Stimulated activated CD8-positive, alpha-beta memory T cell treated with anti-CD3 and anti-CD28 coated beads, Interleukin-15, amount 100 ng/mL, for 1 hour (primary cell): Measurements from ENCODE around the gene FOXL1.

Source experiments
- DNase-seq: peaks from one replicate; pipeline ENCODE4 v3.0.0-alpha.2; 2020; ENCODE audit warnings: low read depth

Gene FOXL1

GRCh38 chr16:86578061-86578599, at the start of gene FOXL1:
Gene FOXL1, plus strand, starts transcription at chr16:86578549. Its CDS starts 175 bp downstream, at chr16:86578724.
- no peak for DNase-seq

DNA sequence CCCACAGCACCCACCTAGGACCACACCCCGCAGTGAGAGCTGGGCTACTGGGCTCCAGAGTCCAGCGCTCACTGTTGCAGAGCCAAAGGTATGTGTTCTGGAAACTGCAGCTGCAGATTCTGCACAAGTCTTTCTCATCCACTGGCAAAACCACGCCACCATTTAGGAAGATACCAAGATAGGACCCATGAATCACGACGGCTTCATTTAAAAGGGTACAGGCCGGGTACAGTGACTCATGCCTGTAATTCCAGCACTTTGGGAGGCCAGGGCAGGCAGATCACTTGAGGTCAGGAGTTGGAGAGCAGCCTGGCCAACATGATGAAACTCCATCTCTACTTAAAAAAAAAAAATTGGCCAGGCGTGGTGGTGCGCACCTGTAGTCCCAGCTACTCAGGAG, 49.2 kb upstream of the FOXL1 start:
- no peak for DNase-seq

DNA sequence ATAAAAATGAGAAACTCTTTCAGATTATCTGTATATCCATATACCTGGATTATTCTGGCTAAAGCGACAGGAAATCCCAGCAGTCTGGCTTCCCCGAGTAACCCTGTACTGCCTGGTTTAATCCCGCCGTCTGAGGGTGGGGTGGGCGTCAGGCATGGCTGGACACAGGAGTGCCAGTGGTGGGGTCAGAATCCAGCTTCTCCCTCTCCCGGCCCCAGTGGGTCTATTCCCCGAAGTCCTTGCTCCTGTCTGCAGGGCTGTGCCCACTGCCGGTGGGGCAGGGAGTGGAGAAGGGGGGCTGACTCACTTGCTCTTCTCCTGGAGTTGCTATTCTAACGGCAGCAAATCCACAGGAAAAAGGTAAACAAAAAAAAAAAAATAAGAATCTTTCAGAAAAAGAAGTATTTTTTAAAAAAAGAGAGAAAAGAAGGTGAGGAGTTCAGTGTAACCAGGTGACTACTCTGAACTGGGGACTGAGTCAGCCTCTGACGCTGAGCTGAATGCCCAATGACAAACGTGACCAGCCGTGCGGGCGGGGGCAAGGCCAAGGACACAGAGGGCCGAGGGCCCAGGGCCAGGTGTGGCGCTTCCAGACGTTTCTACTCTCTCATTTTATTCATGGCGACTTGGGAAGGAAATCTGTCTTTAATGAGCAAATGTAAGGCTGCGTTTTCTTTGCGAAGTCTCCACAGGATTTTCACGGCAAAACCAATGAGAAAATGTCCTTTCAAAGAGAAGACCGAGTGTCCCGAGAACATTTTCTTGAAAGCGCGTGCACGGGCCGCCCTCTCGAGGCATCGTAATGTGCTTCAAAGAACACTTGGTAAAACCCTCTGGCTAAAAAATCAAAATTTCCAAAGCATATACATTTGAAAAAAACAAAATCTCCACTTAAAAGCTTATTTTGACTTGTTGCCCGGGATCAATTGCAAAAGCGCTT, 47.8 kb upstream of the FOXL1 start:
- no peak for DNase-seq

DNA sequence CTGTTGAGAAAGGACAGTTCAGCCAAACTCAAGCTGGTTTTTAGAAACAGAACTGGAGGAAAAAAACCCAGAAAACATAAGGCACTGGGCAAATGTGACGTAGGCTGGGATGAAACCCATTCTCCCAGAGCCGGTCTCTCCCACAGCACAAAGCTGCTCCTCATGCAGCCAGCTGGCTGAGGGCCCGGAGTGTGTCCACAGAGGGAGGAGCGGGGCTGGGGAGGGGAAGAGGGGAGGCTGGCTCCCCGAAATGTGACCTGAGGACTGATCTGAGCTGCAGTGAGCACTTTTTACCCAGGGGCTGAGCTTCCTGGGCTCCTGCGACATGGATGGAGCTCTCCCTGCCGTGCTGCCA, 47.2 kb upstream of the FOXL1 start:
- no peak for DNase-seq

GRCh38 chr16:86531641-86532525, 46.5 kb upstream of the FOXL1 start:
- DNase-seq, result no peak

GRCh38 chr16:86532526-86532815, 45.9 kb upstream of the FOXL1 start:
- no peak for DNase-seq

DNA sequence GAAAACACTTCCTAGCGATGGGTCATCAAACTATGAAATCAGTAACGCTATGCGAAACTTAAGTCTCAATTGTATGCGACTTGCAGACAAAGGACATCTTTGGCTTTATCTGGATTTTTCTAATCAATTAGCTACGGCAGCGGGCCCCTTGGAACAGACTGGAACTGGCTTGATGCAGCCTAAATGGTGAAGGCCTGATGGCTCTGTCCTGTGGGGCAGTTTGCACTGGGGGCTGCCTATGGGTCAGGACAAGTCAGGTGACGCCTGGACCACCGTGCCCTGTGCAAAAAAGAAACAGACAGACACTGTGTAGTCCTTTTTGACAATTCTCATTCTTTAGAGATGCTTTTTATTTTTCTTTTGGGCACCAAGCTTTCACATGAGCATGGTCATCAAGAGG, 45.3 kb upstream of the FOXL1 start:
- DNase-seq, result no peak

DNA sequence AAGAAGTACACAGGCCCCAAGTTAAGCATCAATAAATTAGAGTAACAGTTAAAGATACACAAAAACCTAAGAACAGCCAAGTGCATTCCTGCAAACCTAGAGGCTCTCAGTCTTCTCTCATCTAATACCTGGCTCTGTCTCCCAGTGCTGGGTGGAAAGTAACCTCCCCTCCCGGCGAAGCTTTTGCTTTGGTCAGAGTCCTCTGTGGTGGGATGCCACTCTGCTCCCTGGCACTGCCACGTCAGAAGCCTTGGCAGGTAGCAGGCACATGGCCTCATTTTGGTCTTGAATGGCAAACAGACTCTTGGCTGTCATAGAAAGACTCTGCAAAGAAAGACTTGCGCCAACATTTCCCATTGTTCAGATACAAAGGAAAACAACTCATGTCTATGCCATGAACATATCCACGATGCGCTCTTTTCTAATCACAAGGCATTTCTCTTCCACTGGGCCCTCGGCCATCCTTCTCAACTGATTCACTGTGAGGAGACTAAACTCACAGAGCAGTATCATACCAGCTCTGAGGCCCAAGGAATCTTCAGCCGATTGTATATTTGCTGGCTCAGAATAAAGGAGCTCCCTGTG, 44.5 kb upstream of the FOXL1 start:
- DNase-seq, result no peak

DNA sequence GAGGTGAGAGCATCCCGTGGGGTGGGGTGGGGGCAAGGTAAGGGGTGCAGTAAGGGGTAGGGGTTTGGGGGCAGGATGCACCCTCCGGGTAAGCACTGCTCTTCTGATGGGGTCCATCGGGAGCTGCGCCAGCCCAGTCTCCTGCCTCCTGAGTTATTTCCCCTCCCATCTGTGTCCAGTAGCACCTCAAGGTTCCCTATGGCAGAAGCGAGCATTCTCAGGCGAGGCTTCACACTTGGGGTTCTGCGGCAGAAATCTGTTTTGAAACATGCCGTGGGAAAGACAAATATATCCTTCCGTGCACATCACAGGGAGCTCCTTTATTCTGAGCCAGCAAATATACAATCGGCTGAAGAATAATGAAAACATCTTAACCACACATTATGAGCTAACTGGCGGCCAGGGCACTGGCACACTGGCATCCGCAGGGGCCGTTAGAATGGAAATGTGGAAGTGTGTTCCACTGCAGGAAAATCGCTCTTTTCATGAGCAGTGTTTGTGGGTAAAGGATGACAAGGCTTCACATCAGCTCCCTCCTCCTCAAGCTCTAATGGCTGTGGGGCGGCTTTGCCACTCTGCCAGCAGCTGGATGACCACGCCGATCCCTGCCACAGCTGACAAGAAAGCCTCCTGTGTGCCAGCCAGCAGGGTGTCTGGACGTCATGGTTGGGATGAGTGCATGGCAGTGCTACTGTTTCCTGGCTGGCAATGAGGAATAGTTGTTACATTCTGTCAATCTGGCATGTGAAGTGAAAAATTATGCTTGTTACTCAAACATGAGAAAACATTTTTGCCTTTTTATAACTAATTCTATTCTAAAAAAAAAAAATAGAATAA, 43.4 kb upstream of the FOXL1 start:
- no peak for DNase-seq

DNA sequence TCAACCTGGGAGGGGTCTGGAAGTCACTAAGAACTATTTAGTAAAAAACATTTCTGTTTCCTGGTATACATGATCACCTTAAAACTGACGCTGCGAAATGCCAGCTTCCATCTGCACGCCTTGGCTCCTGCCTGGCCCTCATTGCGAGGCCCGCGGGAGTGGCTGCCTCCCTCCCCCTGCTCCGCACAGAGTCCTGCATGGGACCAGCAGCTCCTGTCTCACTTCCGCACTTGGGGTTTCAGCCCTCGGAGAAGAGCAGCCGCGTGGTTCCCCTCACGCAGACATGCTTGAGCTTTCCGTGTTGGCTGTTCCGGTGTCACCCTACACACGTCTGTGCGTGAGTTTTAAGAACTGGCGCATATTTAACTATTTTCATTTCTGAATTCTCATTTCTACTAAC, 41.7 kb upstream of the FOXL1 start:
- DNase-seq, result no peak

GRCh38 chr16:86537486-86537885, 40.9 kb upstream of the FOXL1 start:
- no peak for DNase-seq

- no peak for DNase-seq
These were observed 40.1 kb upstream of the FOXL1 start for GRCh38 chr16:86538196-86538780.

GRCh38 chr16:86540894-86541293, 37.5 kb upstream of the FOXL1 start:
- DNase-seq, result no peak

GRCh38 chr16:86541560-86541959, 36.8 kb upstream of the FOXL1 start:
- DNase-seq, result no peak

- no peak for DNase-seq
These were observed 35.3 kb upstream of the FOXL1 start for GRCh38 chr16:86542756-86543750.

- DNase-seq, result no peak
These were observed 32.9 kb upstream of the FOXL1 start for GRCh38 chr16:86545481-86545880.

DNA sequence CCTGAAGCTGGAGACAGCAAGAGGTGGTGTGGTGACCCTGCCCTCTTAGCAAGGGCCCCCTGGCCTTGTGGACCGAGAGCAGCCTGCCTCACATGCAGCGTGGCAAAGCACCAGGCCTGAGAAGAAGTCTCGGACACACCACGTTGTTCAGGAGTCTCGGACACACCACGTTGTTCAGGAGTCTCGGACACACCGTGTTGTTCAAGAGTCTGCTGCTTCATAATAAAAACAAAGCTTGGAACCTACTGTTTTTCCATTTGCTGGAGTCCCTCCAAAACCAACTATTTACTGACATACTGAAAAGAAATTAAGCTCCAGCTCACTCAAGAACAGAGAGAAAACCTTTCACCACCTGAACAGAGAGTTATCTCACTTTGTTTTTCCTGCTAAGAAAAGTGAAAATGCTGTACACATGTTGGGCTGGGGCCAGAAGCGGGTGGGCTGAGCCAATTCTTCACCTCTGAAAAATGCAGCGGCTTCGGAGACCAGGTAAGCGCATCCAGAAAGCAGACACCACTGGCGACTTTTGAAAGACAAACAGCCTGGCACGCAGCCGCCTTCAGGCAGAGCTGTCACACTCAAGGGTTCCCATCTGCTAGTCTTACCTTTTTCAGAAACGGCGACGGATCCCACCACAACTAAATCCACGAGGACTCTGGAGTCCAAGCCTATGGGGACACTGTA, 32.3 kb upstream of the FOXL1 start:
- no peak for DNase-seq

DNA sequence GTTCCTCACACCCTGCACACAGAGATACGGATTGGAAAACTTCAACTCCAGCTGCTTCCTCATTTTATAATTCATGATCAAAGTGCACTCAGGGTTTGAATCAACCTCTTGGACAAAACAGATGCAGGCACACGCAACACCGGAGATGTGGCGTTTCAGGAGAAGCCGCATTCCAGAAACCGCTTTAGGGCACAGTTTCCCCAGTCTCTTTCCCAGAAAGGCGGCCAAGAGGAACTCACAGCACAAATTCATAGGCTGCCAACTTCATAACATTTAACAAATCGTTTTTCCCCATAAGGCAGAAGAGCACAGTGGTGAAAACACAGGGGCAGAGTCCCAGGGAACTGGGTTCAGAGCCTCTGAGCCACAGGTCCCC, 31.7 kb upstream of the FOXL1 start:
- DNase-seq, result no peak

- DNase-seq, result no peak
These were observed 31.1 kb upstream of the FOXL1 start for GRCh38 chr16:86547286-86547685.
